Type B pancreatic cell (in vitro differentiated cells): ENCODE data around the gene FHDC1. TPM values are rescaled to one million over a fixed set of nuclear protein-coding genes. Genes with fewer than 3 reads are reported as not detected.
A peak's percentile ranks its signal among the peaks of the same experiment; 100 is the strongest.

ENCODE experiments used
- DNase-seq: peaks from one replicate; pipeline ENCODE4 v3.0.0; 2021; ENCODE audit warnings: mixed read lengths; ENCODE audit not compliant: unreplicated experiment; ENCODE audit errors: extremely low spot score
- H3K27ac Mint-ChIP-seq: 2 replicates; pipeline ENCODE4 v1.8.0; 2021; ENCODE audit warnings: mild to moderate bottlenecking, mixed read lengths
- H3K27me3 Mint-ChIP-seq: 2 replicates; pipeline ENCODE4 v1.8.0; 2021; ENCODE audit warnings: mixed read lengths
- H3K36me3 Mint-ChIP-seq: 2 replicates; pipeline ENCODE4 v1.8.0; 2021; ENCODE audit warnings: mixed read lengths
- H3K4me1 Mint-ChIP-seq: one replicate; pipeline ENCODE4 v1.8.0; 2021; ENCODE audit warnings: mixed read lengths; ENCODE audit not compliant: unreplicated experiment
- H3K4me3 Mint-ChIP-seq: 2 replicates; pipeline ENCODE4 v1.8.0; 2021; ENCODE audit warnings: mild to moderate bottlenecking, mixed read lengths
- H3K9me3 Mint-ChIP-seq: 2 replicates; pipeline ENCODE4 v1.8.0; 2021; ENCODE audit warnings: mixed read lengths
- total RNA-seq: library from RNA; stranded (reverse); gene quantifications from 2 replicates; pipeline ENCODE4 v1.2.1, GENCODE V29; 2021; ENCODE audit warnings: low replicate concordance
- TF ChIP-seq, protein P1 (sequence below): fragments of 200-600 bp; sonication (generic); conservative IDR thresholded peaks from 2 replicates; pipeline ENCODE4 v1.5.0; 2021; ENCODE audit warnings: antibody characterized with exemption, mild to moderate bottlenecking

FHDC1 gene
- total RNA-seq, 1 donor from 2014 or later = 23.1 TPM

DNA sequence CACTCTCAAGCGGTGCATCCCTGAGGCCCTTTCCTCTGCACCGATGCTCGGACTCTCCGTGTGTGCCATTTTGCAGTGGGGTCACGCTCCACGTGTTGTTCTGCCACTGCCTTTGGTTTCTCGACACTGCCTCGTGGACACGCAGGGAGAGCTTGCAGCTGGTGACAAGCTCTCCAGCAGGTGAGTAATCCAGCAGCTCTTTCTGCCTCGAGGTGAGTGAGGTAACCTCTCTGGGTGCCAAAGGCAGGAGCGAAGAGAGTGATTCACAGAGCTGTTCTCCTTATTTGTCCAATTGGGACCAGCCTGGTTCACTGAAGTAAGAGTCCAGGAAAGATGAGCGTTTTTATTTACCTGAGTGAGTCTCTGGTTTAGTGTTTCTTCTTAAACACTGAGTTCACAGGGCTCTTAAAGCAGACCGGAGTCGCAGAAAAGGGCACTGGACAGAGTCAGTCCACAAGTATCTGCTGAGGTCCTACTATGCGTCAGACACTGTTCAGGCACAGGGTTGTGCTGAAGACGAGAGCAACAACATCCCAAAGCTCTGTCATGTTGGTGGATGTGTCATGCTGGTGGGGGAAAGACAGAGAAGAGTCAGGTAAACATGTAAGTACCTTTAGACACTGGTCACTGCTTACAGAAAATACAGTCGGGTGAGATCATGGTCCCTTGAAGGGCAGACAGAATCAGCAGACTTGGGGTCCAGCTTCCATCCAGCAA, 61.8 kb downstream of the FHDC1 start:
- no peaks in the 10 kb centered on the region for H3K9me3 Mint-ChIP-seq
- H3K36me3 Mint-ChIP-seq = no peaks in the 10 kb centered on the region
- no peak for DNase-seq
- TF ChIP-seq, protein P1, sequence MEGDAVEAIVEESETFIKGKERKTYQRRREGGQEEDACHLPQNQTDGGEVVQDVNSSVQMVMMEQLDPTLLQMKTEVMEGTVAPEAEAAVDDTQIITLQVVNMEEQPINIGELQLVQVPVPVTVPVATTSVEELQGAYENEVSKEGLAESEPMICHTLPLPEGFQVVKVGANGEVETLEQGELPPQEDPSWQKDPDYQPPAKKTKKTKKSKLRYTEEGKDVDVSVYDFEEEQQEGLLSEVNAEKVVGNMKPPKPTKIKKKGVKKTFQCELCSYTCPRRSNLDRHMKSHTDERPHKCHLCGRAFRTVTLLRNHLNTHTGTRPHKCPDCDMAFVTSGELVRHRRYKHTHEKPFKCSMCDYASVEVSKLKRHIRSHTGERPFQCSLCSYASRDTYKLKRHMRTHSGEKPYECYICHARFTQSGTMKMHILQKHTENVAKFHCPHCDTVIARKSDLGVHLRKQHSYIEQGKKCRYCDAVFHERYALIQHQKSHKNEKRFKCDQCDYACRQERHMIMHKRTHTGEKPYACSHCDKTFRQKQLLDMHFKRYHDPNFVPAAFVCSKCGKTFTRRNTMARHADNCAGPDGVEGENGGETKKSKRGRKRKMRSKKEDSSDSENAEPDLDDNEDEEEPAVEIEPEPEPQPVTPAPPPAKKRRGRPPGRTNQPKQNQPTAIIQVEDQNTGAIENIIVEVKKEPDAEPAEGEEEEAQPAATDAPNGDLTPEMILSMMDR = no peak
- H3K4me3 Mint-ChIP-seq = peak overlapping the region; percentile 67
- peak overlapping the region; percentile 82 for H3K27ac Mint-ChIP-seq
- H3K4me1 Mint-ChIP-seq = peaks cover 43% of the 10 kb centered on the region
- no peaks in the 10 kb centered on the region for H3K27me3 Mint-ChIP-seq

DNA sequence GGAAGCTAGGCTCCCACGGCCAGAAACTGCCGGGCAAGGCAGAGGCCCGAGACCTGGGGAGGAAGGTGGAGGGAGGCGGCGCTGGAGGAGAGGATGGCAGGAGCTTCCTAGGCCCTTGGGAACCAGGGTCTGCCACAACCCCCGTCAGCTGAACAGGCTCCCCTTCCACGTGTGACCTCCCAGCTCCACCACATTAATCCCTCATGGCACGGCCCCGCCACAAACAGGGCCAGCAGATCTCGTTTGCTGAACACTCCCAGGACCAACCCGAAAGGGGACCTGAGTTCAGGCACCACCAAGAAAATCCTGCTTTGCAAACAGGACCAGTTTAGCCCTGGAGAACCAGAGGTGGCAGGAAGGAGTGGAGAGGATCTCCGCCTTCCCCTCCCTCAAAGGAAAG, 62.7 kb downstream of the FHDC1 start:
- TF ChIP-seq, protein P1 = no peak
- no peaks in the 10 kb centered on the region for H3K36me3 Mint-ChIP-seq
- peak overlapping the region; percentile 47 for H3K4me3 Mint-ChIP-seq
- DNase-seq = no peak
- H3K27me3 Mint-ChIP-seq = no peaks in the 10 kb centered on the region
- no peaks in the 10 kb centered on the region for H3K9me3 Mint-ChIP-seq
- H3K4me1 Mint-ChIP-seq = peaks cover 46% of the 10 kb centered on the region
- peak overlapping the region; percentile 82 for H3K27ac Mint-ChIP-seq

DNA sequence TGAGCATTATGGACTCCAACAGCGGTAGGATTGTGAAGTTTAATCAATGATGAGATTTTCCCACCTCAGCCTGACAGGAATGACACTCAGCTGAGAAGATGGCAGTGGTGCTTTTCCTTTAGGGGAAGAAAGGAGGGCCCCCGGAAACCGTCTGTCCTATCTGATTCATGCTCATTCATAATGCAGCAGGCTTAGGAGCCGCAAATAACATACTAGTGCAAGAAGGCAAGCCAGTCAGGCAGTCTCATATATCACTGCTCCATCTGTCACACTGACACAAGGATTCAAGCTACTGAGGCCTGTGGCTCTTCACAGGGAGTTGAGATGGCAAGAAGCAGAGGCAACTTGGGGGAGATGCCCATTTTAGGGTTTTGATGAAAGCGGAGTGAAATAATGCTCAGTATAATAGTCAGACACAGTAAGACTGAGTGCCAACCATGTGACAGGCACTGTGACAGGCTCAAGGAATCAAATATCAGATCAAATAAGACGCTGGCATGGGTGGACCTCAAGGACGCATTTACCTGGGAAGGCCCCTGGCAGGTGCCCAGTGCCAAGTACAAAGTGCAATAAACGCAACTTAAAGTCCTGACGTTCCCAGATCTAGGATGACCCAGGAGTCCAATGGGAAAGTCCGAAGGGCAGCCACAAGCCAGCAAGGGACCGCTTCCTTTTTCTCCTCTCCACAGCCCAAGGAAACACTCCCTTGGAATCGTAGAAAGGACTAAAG, 63.4 kb downstream of the FHDC1 start:
- H3K27me3 Mint-ChIP-seq = no peaks in the 10 kb centered on the region
- no peaks in the 10 kb centered on the region for H3K9me3 Mint-ChIP-seq
- H3K27ac Mint-ChIP-seq = peak overlapping the region; percentile 82
- peaks cover 52% of the 10 kb centered on the region for H3K4me1 Mint-ChIP-seq
- peak overlapping the region; percentile 47 for H3K4me3 Mint-ChIP-seq
- H3K36me3 Mint-ChIP-seq = no peaks in the 10 kb centered on the region
- no peak for DNase-seq
- TF ChIP-seq, protein P1 = no peak

DNA sequence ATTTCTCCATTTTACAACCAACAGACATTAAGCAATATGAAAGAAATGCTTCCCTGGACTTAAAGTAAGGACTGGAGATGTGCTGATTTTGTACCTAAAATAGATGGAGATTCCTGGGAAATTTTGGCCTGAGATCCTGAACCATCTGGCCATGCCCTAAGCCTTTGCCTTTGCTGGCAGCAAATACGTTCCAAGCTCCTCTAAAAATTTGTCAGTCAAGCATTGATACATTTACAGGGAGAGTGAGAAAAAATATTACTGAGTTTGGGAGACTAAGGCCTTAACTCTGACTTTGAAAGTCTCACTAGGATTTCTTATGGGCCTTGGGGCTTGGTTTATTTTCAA, 63.9 kb downstream of the FHDC1 start:
- no peak for DNase-seq
- Mint-ChIP-seq H3K4me1 (peaks cover 57% of the 10 kb centered on the region), H3K9me3 (no peaks in the 10 kb centered on the region), H3K27ac (no peak overlapping the region), H3K36me3 (no peaks in the 10 kb centered on the region), H3K4me3 (no peak overlapping the region), H3K27me3 (no peaks in the 10 kb centered on the region)
- TF ChIP-seq, protein P1 = no peak

DNA sequence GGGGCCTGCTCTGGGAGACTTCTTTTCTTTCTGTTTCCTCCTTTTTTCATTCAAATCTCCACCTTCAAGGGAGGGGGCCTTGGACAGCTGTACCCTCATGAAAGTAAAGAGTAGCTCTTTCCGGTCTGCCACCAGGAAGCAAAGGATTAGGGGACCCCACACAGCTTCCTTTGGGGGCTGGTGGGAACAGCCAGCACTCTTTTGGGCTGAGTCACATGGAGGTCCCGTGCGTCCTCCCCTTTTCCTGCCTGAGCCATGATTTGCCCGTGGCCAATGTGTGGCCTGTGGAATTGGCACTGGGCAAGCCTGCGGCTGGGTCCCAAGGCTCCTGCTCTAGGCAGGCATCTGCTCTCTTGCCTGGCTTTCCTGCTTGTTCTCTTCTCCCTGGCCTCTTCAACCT, 65.5 kb downstream of the FHDC1 start:
- H3K27ac Mint-ChIP-seq = peak overlapping the region; percentile 25
- H3K4me1 Mint-ChIP-seq = peaks cover 52% of the 10 kb centered on the region
- H3K27me3 Mint-ChIP-seq = no peaks in the 10 kb centered on the region
- H3K36me3 Mint-ChIP-seq = no peaks in the 10 kb centered on the region
- H3K4me3 Mint-ChIP-seq = no peak overlapping the region
- no peak for DNase-seq
- no peaks in the 10 kb centered on the region for H3K9me3 Mint-ChIP-seq
- TF ChIP-seq, protein P1 = no peak
